Neural crest cell (in vitro differentiated cells): ENCODE measurements around the gene CCDC27. TPM values are rescaled to one million over a fixed set of nuclear protein-coding genes. Genes with fewer than 3 reads are reported as not detected.
A peak's percentile ranks its signal among the peaks of the same experiment; 100 is the strongest.

Experiments used
- DNase-seq: peaks from one replicate; pipeline ENCODE4 v3.0.0; 2021; ENCODE audit warnings: low read depth, mixed read lengths, low spot score
- H3K27ac Mint-ChIP-seq: one replicate; pipeline ENCODE4 v1.8.0; 2021; ENCODE audit warnings: mild to moderate bottlenecking, mixed read lengths; ENCODE audit not compliant: unreplicated experiment
- H3K27me3 Mint-ChIP-seq: 2 replicates; pipeline ENCODE4 v1.8.0; 2021; ENCODE audit warnings: low read depth, mild to moderate bottlenecking, mixed read lengths
- H3K36me3 Mint-ChIP-seq: 2 replicates; pipeline ENCODE4 v1.8.0; 2021; ENCODE audit warnings: low read depth, mild to moderate bottlenecking, mixed read lengths
- H3K4me1 Mint-ChIP-seq: 2 replicates; pipeline ENCODE4 v1.8.0; 2021; ENCODE audit warnings: mixed read lengths
- H3K4me3 Mint-ChIP-seq: one replicate; pipeline ENCODE4 v1.8.0; 2021; ENCODE audit warnings: mild to moderate bottlenecking, mixed read lengths
- H3K9me3 Mint-ChIP-seq: 2 replicates; pipeline ENCODE4 v1.8.0; 2021; ENCODE audit warnings: mixed read lengths
- CTCF ChIP-seq: fragments of 200-600 bp; sonication (generic); conservative IDR thresholded peaks from 2 replicates; pipeline ENCODE4 v1.5.0; 2021; ENCODE audit warnings: antibody characterized with exemption, mild to moderate bottlenecking
- total RNA-seq: library from RNA; stranded (reverse); gene quantifications from 2 replicates; pipeline ENCODE4 v1.2.1, GENCODE V29; 2021

CCDC27 gene
- total RNA-seq, 1 donor from 2014 or later = not detected

- Mint-ChIP-seq H3K9me3 (no peaks in the 10 kb centered on the region), H3K4me1 (no peaks in the 10 kb centered on the region), H3K4me3 (no peak overlapping the region), H3K36me3 (no peaks in the 10 kb centered on the region), H3K27me3 (peaks cover 30% of the 10 kb centered on the region), H3K27ac (no peak overlapping the region)
- DNase-seq = no peak
- no peak for TF ChIP-seq CTCF
Observed at GRCh38 chr1:3706651-3707297, 45.5 kb upstream of the CCDC27 start.

DNA sequence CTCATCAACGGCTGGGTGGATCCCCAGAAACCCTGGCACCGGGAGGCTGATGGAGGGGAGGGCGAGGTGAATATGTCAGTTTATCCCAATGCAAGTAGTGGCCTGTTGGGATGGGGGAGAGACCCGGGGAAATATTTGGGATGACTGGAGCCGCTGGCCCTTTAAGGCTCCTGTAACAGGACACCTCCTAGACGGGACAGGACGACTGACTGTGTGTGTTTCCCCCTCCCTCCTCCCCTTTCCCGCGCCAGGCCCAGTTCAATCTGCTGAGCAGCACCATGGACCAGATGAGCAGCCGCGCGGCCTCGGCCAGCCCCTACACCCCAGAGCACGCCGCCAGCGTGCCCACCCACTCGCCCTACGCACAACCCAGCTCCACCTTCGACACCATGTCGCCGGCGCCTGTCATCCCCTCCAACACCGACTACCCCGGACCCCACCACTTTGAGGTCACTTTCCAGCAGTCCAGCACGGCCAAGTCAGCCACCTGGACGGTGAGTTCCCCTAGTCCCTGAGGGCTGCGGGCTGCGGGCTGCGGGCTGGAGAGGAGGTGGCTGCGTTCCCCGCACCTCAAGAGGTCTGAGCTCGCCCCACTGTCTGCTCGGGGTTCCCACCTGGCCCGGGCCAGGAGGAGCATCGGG is 44.8 kb upstream of the CCDC27 start:
- TF ChIP-seq CTCF = no peak
- H3K27me3 Mint-ChIP-seq = peaks cover 36% of the 10 kb centered on the region
- H3K36me3 Mint-ChIP-seq = no peaks in the 10 kb centered on the region
- no peaks in the 10 kb centered on the region for H3K4me1 Mint-ChIP-seq
- H3K27ac Mint-ChIP-seq = no peak overlapping the region
- H3K9me3 Mint-ChIP-seq = no peaks in the 10 kb centered on the region
- DNase-seq = no peak
- no peak overlapping the region for H3K4me3 Mint-ChIP-seq

- Mint-ChIP-seq H3K36me3 (no peaks in the 10 kb centered on the region), H3K27me3 (peaks cover 36% of the 10 kb centered on the region), H3K4me3 (no peak overlapping the region), H3K9me3 (no peaks in the 10 kb centered on the region), H3K4me1 (no peaks in the 10 kb centered on the region), H3K27ac (peak overlapping the region; percentile 27)
- TF ChIP-seq CTCF = no peak
- no peak for DNase-seq
Observed at GRCh38 chr1:3707939-3708328, 44.3 kb upstream of the CCDC27 start.

DNA sequence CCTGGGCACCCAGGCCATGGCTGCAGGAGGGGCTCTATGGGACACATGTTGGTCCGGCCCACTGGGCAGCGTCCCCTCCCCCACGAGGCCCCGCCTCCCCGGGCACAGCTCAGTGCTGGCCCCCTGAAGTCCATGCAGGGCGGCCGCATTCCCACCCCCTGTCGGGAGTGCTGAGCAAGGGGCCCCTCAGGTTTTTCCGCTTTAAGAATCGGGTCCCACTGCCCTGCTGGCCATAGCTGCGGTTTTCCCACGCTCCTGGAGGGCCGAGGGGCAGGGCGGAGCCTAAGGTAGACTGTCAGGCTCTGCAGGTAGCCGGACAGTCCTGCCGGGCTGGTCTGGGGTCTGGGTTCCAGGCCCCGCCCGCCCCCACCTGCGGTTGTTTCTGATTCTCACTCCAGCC is 43.5 kb upstream of the CCDC27 start:
- no peak for DNase-seq
- Mint-ChIP-seq H3K4me1 (no peaks in the 10 kb centered on the region), H3K27me3 (peaks cover 36% of the 10 kb centered on the region)

DNA sequence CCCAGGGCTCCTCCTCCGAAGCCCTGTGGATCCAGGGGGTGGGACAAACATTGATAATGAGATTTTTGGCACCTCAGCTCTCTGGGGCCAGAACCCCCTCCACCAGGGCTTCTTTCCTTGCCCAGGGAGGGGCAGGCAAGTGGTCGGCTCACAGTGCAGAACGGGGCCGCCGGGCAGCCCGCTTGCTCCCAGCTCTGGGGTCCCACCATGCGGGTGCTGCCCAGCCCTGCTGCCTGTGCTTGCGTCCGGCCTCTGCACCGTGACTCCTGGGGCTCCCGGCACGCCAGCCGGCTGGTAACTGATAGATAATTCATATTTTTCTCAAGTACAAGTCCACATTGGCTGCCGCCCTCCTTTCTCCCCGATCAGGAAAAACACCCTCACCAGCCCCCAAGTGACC is 42.0 kb upstream of the CCDC27 start:
- H3K9me3 Mint-ChIP-seq = no peaks in the 10 kb centered on the region
- H3K36me3 Mint-ChIP-seq = no peaks in the 10 kb centered on the region
- no peak for TF ChIP-seq CTCF
- DNase-seq = no peak
- no peak overlapping the region for H3K4me3 Mint-ChIP-seq
- no peaks in the 10 kb centered on the region for H3K4me1 Mint-ChIP-seq
- H3K27ac Mint-ChIP-seq = no peak overlapping the region
- H3K27me3 Mint-ChIP-seq = peaks cover 34% of the 10 kb centered on the region

More for the DNA sequence above, 43.5 kb upstream of the CCDC27 start:
- Mint-ChIP-seq H3K9me3 (no peaks in the 10 kb centered on the region), H3K27ac (no peak overlapping the region), H3K36me3 (no peaks in the 10 kb centered on the region), H3K4me3 (no peak overlapping the region)
- no peak for TF ChIP-seq CTCF
